ENCODE measurements around the gene CRIP3. TPM values are rescaled to one million over a fixed set of nuclear protein-coding genes. Genes with fewer than 3 reads are reported as not detected.
A peak's percentile ranks its signal among the peaks of the same experiment; 100 is the strongest.

Gene CRIP3
- total RNA-seq, 8 experiments from 2014 or later: 0.81 to 4.1 (median 2.0) TPM

DNA sequence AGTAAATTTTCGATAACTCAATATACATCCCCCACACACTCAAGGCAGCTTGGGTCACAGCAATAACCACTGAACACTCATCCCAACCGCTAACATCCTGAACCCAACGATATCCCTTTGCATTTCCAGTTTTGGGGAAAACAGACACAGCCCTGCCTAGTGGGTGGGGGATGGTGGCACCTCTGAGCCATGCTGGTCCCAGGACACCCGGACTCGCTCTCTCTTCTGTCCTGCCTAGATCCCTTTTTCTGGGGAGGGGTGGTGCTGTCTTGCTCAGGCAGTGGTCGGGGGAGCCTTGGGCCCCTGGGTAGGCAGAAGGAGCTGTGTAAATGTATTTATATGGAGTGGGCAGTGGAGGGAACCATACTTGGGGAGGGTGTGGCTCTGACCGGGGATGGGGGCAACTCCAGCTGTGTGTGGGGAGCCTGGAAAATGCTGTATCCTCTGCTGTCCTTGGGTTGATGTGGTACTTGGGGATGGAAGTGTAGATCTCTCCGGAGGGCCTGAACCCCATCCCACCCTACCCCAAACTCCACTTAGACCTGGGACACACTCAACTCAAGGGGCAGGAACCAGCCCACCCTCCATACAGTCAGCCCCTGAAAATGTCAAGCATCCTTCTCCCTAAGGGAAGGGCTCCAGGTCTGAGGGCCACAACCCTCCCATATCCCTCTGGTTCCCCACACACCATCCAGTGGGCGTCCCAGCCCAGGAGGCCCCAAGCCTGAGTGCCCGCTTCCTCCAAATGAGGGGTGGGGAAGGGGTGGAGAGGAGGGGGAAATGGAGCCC, 34.3 kb downstream of the CRIP3 start:
- WGBS, 10 experiments: 25 to 100% (median 93%) methylated on average over 1 to 4 of the region's 10 CpGs; no CpG with 5 or more reads in 6 of the 10 experiments
- ATAC-seq (replicated peaks in 6 of 8): no peak
- no peak overlapping the region for H3K4me3 ChIP-seq
- H3K27ac ChIP-seq: no peak overlapping the region
- in situ Hi-C loops (cut with MboI; ENCODE audit: low pct_unique_long_range_greater_than_20kb in 2 of 9, low sequenced_read_pairs in 9 of 9, unreplicated experiment in 9 of 9): loop anchor here in 2 of 9 experiments (25.0 kb wide), 2 partner anchors 163 to 238 kb away; partner anchors contain the start of genes ABCC10 (in 1 of the 2), LRRC73 (in 1 of the 2), POLR1C (in 1 of the 2) and YIPF3 (in 1 of the 2)
- peaks cover 16 to 44% of the 10 kb centered on the region in 2 donors for H3K4me1 ChIP-seq (replicated peaks in 1 of 2)

DNA sequence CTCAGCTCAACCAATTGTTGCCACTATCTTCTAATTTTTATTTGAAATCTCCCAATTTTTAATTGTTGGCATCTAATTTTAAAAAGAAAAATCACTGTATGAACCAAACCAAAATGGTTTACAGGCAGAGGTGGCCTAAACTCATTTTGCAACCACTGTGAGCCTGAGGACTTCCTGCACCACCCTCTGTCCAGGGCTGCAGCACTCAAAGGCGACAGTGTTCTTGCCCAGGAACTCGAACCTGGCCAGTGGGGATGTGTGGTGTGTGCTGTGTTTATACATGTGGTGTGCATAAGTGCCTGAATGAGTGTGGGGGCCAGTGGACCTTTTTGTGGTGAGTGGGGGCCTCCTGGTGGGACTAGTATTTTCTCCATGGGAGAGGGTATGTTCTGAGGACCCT, 34.9 kb downstream of the CRIP3 start:
- in situ Hi-C loops (cut with MboI; ENCODE audit: low pct_unique_long_range_greater_than_20kb in 2 of 9, low sequenced_read_pairs in 9 of 9, unreplicated experiment in 9 of 9): loop anchor here in 2 of 9 experiments (25.0 kb wide), 2 partner anchors 164 to 239 kb away; partner anchors contain the start of genes ABCC10 (in 1 of the 2), LRRC73 (in 1 of the 2), POLR1C (in 1 of the 2) and YIPF3 (in 1 of the 2)
- Histone ChIP-seq H3K4me1 (replicated peaks in 1 of 2) (peaks cover 14 to 41% of the 10 kb centered on the region in 2 donors), H3K27ac (no peak overlapping the region), H3K4me3 (no peak overlapping the region)
- no peak for ATAC-seq (replicated peaks in 6 of 8)
- WGBS, 10 experiments: 40 to 100% (median 78%) methylated on average over 1 to 2 of the region's 2 CpGs; no CpG with 5 or more reads in 5 of the 10 experiments

DNA sequence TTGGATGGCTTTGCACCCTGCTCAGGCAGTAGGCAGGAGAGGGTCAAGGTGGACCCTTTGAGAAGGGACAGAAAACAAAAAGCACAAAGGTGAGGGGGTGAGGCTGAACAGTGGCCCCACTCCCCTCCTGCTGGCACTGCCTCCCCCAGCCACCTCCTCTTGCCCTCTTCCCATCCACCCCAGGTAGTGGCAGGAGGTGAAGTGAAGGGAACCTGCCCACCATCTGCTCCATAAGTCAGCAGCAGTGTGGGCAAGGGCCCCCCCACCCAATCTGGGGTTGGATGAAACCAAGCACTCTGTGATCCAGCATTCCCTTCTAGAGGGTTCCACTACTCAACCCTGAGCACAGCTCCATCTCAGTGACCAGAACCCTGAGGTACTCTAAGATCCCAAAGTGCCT, 36.7 kb downstream of the CRIP3 start:
- Histone ChIP-seq H3K4me3 (no peak overlapping the region), H3K4me1 (replicated peaks in 1 of 2) (peaks cover 12 to 45% of the 10 kb centered on the region in 2 donors), H3K27ac (no peak overlapping the region)
- in situ Hi-C loops (cut with MboI; ENCODE audit: low pct_unique_long_range_greater_than_20kb in 2 of 9, low sequenced_read_pairs in 9 of 9, unreplicated experiment in 9 of 9): loop anchor here in 2 of 9 experiments (25.0 kb wide), 2 partner anchors 165 to 240 kb away; partner anchors contain the start of genes ABCC10 (in 1 of the 2), LRRC73 (in 1 of the 2), POLR1C (in 1 of the 2) and YIPF3 (in 1 of the 2)
- ATAC-seq (replicated peaks in 6 of 8): no peak

DNA sequence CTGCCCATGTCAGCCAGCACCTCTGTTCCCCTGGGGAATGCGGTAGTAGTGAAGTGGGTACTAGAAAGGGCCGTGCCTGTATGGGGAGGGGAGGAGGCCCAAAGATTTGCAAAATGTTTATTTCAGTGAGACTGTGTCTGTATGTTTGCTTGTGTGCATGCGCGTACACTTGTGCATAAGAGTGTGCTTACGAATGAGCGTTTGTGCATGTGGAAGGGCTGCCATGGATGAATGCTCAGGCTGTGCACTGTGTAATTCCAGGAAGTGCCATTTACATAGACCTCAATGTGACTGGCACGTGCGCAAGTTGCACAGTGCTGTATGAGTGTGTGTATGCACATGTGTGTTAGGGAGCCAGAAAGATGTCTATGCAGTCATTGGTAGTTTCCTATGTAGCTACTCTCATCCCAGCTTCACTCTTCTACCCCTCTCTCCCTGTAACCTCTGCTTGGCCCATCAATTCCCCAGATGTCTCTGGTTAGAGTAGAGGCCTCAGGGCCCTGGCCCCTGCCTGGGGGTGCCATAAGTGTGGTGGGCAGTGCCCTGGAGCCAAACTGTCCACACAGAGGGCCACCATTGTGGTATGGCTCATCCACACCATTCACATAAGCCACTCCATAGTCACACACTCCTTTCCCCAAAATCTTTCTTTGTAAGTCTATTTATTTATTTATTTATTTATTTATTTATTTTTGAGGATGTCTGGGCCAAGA, 37.4 kb downstream of the CRIP3 start:
- peak in 3 of 8 experiments; percentile 69 to 82 (median 74) for ATAC-seq (replicated peaks in 6 of 8)
- H3K4me3 ChIP-seq: no peak overlapping the region
- H3K27ac ChIP-seq: no peak overlapping the region
- in situ Hi-C loops (cut with MboI; ENCODE audit: low pct_unique_long_range_greater_than_20kb in 2 of 9, low sequenced_read_pairs in 9 of 9, unreplicated experiment in 9 of 9): loop anchor here in 2 of 9 experiments (25.0 kb wide), 2 partner anchors 166 to 241 kb away; partner anchors contain the start of genes ABCC10 (in 1 of the 2), LRRC73 (in 1 of the 2), POLR1C (in 1 of the 2) and YIPF3 (in 1 of the 2)
- 0 to 97% (median 88%) methylated on average over 1 to 8 of the region's 8 CpGs; no CpG with 5 or more reads in 5 of the 10 experiments for WGBS, 10 experiments
- peaks cover 11 to 44% of the 10 kb centered on the region in 2 donors for H3K4me1 ChIP-seq (replicated peaks in 1 of 2)

DNA sequence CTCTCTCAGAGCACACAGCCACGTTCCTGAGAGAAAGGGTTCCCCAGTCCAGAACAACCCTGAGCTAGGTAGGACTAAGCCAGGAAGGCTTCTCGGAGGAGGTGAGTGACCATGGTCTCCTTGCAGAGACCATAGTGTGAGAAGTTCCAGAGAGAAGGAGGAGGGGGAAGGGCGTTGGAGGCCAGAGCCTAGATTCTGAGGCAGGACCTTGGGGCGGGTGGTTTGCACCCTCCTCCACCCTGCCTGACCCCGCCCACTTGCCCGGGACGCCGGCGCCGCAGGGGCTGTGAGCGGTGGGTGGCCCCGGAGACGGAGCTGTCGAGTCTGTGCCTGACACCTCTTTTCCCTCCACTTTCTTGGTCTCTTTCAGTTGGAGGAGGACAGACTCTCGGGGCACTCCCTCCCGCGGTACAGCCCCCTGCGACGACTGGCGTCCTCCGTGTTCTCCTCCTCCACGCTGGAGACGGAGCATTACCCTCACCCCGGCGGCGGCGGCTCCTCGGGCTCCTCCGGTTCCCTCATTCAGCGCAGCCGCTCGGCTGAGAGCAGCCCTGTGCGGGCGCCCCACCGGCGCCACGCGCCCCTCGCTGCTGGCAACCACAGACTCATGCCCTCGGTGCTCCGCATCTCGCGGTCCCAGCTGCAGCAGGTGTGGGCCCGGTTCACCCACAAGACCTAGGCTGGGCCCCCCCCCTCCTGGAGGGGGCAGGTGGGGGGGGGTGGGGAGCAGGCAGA, 39.2 kb downstream of the CRIP3 start:
- no peak overlapping the region for H3K4me3 ChIP-seq
- WGBS, 10 experiments: 28 to 50% (median 38%) methylated on average over 8 to 15 of the region's 44 CpGs; no CpG with 5 or more reads in 7 of the 10 experiments
- H3K4me1 ChIP-seq (replicated peaks in 1 of 2): peaks cover 3 to 27% of the 10 kb centered on the region in 2 donors
- H3K27ac ChIP-seq: no peak overlapping the region
- peak in 5 of 8 experiments; percentile 3 to 33 (median 17) for ATAC-seq (replicated peaks in 6 of 8)
- in situ Hi-C loops (cut with MboI; ENCODE audit: low pct_unique_long_range_greater_than_20kb in 2 of 9, low sequenced_read_pairs in 9 of 9, unreplicated experiment in 9 of 9): loop anchor here in 3 of 9 experiments (10.0 to 25.0 kb wide), 3 partner anchors 65 to 243 kb away; partner anchors contain the start of genes ABCC10 (in 1 of the 3), LRRC73 (in 1 of the 3), POLR1C (in 1 of the 3) and YIPF3 (in 1 of the 3)

DNA sequence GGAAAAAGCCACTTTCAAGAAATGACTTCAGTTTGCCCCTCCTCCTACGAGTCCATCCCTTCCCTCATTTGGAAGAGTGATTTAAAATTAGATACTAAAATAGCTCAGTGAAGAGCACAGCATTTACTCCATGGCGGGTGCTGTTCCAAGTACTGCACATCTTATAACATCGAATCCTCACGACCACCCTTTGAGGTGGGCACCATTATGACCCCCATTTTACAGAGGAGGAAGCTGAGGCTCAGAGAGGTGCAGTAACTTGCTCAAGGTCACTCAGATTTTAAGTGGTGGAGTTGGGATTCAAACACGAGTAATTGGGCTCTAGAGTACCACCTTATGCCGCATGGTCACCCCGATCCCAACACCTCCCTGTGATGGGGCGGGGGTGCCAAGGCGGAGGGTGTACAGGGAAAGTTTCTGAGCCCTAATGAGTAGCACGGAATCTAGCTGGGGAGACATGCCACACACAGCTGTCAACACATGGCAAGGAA, 39.8 kb downstream of the CRIP3 start:
- in situ Hi-C loops (cut with MboI; ENCODE audit: low pct_unique_long_range_greater_than_20kb in 2 of 9, low sequenced_read_pairs in 9 of 9, unreplicated experiment in 9 of 9): loop anchor here in 3 of 9 experiments (10.0 to 25.0 kb wide), 3 partner anchors 66 to 243 kb away; partner anchors contain the start of genes ABCC10 (in 1 of the 3), LRRC73 (in 1 of the 3), POLR1C (in 1 of the 3) and YIPF3 (in 1 of the 3)

DNA sequence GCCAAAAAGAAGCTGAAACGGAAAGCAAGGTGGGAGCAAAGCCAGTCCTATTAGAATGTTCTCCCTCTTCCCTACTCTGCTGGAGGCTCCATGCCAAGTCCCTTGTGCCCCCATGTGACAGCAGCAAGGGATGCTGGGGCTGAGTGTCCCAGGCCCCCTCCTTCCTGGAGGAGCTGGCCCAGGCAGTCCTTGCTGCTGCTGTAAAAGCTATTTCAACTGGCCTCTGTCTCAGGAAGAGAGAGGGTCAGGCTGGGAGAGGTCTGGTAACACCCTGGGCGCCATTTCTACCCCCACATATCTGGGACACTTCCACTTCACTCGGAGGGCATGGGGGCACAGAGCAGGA, 40.3 kb downstream of the CRIP3 start:
- 42 to 100% (median 79%) methylated on average over 1 to 3 of the region's 3 CpGs; no CpG with 5 or more reads in 4 of the 10 experiments for WGBS, 10 experiments
- peak in 5 of 8 experiments; percentile 23 to 44 (median 39) for ATAC-seq (replicated peaks in 6 of 8)
- Histone ChIP-seq H3K4me1 (replicated peaks in 1 of 2) (peaks cover 3 to 27% of the 10 kb centered on the region in 2 donors), H3K4me3 (no peak overlapping the region), H3K27ac (no peak overlapping the region)
- in situ Hi-C loops (cut with MboI; ENCODE audit: low pct_unique_long_range_greater_than_20kb in 2 of 9, low sequenced_read_pairs in 9 of 9, unreplicated experiment in 9 of 9): loop anchor here in 3 of 9 experiments (10.0 to 25.0 kb wide), 3 partner anchors 66 to 244 kb away; partner anchors contain the start of genes ABCC10 (in 1 of the 3), LRRC73 (in 1 of the 3), POLR1C (in 1 of the 3) and YIPF3 (in 1 of the 3)

More for the DNA sequence above, 39.8 kb downstream of the CRIP3 start:
- Histone ChIP-seq H3K4me3 (no peak overlapping the region), H3K4me1 (replicated peaks in 1 of 2) (peaks cover 3 to 27% of the 10 kb centered on the region in 2 donors), H3K27ac (no peak overlapping the region)
- ATAC-seq (replicated peaks in 6 of 8): no peak
- WGBS, 10 experiments: 0 to 100% (median 89%) methylated on average over 1 to 6 of the region's 10 CpGs; no CpG with 5 or more reads in 3 of the 10 experiments

DNA sequence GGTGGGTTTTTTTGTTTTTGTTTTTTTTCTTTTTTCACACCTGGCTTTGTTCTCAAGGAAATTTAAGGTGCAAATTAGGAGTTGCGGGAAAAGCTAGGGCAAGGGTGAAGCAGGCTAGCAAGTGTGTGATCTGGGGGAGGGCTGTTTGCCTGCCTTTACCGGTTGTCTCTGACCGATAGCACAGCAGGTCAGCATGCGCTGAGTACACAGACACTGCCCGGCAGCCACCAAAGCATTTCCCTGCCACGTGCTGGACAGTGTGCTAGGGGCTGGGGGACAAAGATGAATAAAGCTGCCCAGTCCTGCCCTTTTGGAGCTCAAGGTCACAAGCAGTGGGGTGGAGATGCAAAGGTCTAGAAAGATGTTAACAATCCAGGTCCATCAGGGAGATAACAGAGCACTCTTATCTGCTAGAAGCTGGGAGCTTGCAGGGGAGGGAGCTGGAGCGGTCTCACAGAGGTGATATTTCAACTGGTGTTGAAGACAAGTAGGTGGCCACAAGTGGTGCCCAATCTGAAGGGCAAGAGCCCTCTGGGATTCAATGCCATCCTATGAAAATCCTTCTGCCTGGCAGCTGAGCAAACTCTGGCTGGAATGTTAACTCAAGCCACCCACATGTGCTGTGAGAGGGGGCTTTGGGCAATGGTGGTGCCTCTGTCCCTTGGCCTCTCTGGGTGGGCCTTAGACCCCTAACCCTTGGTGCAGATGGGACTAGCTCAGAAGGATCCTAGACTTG, 40.8 kb downstream of the CRIP3 start:
- 14 to 100% (median 42%) methylated on average over 1 to 4 of the region's 7 CpGs; no CpG with 5 or more reads in 3 of the 10 experiments for WGBS, 10 experiments
- in situ Hi-C loops (cut with MboI; ENCODE audit: low pct_unique_long_range_greater_than_20kb in 2 of 9, low sequenced_read_pairs in 9 of 9, unreplicated experiment in 9 of 9): loop anchor here in 3 of 9 experiments (10.0 to 25.0 kb wide), 3 partner anchors 67 to 245 kb away; partner anchors contain the start of genes ABCC10 (in 1 of the 3), LRRC73 (in 1 of the 3), POLR1C (in 1 of the 3) and YIPF3 (in 1 of the 3)
- Histone ChIP-seq H3K4me3 (no peak overlapping the region), H3K27ac (no peak overlapping the region), H3K4me1 (replicated peaks in 1 of 2) (peaks cover 3 to 27% of the 10 kb centered on the region in 2 donors)
- ATAC-seq (replicated peaks in 6 of 8): peak in 5 of 8 experiments; percentile 13 to 58 (median 42)

DNA sequence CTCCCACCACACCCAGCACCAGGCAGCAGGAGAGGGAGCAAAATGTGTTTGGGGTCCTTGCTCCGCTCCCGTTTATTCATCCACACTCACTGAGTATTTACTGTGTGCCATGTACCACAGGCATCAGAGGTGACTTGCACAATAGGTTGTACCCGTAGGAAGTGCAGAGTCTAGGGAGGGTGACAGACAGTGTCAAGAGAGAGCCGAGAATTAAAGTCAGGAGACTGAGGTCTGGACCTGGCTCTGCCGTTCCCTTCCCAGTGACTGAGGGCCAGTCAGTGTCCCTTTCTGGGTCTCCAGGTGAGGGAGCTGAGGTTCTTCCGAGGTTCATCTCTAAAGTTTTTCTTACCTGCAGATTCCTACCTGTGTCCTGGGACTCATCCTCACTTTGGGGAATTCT, 43.1 kb downstream of the CRIP3 start:
- no peak for ATAC-seq (replicated peaks in 6 of 8)
- Histone ChIP-seq H3K4me3 (no peak overlapping the region), H3K27ac (no peak overlapping the region), H3K4me1 (replicated peaks in 1 of 2) (peaks cover 3 to 25% of the 10 kb centered on the region in 2 donors)
- in situ Hi-C loops (cut with MboI; ENCODE audit: low pct_unique_long_range_greater_than_20kb in 2 of 9, low sequenced_read_pairs in 9 of 9, unreplicated experiment in 9 of 9): loop anchor here in 3 of 9 experiments (10.0 to 25.0 kb wide), 3 partner anchors 69 to 247 kb away; partner anchors contain the start of genes ABCC10 (in 1 of the 3), LRRC73 (in 1 of the 3), POLR1C (in 1 of the 3) and YIPF3 (in 1 of the 3)
- 40 to 100% (median 95%) methylated on average over 1 to 5 of the region's 6 CpGs; no CpG with 5 or more reads in 6 of the 10 experiments for WGBS, 10 experiments

DNA sequence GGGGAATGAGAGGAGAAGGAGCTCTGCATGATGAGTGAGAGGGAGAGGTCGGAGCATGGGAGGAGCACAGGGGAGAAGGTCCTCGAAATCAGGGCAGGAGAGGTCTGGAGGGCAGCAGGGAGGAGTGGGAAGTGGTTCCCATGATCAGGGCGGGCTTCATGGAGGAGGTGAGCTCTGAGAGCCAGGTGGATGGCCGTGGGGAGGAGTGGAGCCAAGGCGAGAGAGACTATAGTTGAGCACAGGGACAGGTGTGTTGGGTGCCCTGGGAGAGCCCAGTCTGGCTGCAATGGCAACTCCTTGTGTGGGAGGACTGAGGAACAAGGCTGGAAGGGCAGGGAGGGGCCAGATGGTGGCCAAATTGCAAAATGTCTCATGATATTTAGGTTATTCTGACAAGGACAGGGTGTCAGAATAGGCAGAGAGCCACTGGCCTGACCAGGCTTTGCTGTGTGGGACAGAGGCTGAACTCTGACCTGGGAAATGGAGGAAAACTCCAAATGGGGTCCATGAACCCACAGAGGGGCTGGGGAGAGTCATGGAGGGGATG, 44.0 kb downstream of the CRIP3 start:
- H3K27ac ChIP-seq: no peak overlapping the region
- in situ Hi-C loops (cut with MboI; ENCODE audit: low pct_unique_long_range_greater_than_20kb in 2 of 9, low sequenced_read_pairs in 9 of 9, unreplicated experiment in 9 of 9): loop anchor here in 3 of 9 experiments (10.0 to 25.0 kb wide), 3 partner anchors 70 to 248 kb away; partner anchors contain the start of genes ABCC10 (in 1 of the 3), LRRC73 (in 1 of the 3), POLR1C (in 1 of the 3) and YIPF3 (in 1 of the 3)
- 29 to 87% (median 73%) methylated on average over 1 to 5 of the region's 5 CpGs; no CpG with 5 or more reads in 3 of the 10 experiments for WGBS, 10 experiments
- H3K4me3 ChIP-seq: no peak overlapping the region
- no peak for ATAC-seq (replicated peaks in 6 of 8)
- H3K4me1 ChIP-seq (replicated peaks in 1 of 2): peaks cover 3 to 18% of the 10 kb centered on the region in 2 donors

All from motor neuron (in vitro differentiated cells).